ENCODE results near the gene NDUFAF8. TPM values are rescaled to one million over a fixed set of nuclear protein-coding genes. Genes with fewer than 3 reads are reported as not detected.
A peak's percentile ranks its signal among the peaks of the same experiment; 100 is the strongest.

The NDUFAF8 gene, protein sequence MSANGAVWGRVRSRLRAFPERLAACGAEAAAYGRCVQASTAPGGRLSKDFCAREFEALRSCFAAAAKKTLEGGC
- 15.7 TPM for total RNA-seq

DNA sequence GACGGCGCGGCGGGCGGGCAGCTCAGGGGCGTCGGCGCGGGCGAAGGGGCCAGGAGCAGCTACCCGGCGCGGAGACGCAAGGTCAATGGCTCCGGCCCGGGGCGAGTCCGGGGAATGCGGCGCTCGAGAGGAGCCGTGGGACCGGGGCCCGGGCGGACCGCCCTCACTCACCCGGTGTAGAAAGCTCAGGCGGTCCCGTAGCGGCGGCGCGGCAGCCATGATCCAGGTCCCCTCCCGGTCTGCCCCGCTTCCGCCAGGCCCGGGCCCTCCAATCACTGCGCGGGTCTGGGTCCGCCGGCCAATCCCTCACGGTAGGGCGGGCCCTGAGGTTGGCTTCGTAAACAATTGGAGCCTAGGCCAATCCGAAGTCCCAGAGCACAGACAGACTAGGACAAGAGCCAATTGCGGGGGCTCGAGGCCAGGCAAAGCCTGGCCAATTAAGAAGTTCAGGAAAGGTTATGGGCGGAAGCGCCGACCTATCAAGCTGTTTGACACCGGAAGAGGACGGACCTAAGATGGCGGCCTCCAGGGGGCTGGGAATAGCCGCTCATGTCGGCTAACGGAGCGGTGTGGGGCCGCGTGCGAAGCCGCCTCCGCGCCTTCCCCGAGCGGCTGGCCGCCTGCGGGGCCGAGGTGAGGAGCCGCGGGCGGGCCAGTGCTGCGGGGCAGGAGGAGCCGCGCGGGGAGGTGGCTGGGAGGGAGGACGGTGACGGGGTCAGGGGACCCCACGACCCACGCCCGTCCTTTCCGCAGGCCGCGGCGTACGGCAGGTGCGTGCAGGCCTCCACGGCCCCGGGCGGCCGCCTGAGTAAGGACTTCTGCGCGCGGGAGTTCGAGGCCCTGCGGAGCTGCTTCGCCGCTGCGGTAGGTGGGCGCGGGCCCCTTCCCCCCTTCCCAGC lies at the start of gene NDUFAF8, which contains the start of gene TEPSIN:
Gene NDUFAF8, plus strand, starts transcription at position 504 of the 899 bp plus-strand sequence. Its CDS starts 46 bp downstream, at position 550.
Gene TEPSIN, minus strand, starts transcription at position 241 of the 899 bp plus-strand sequence. Its CDS starts 22 bp downstream, at position 219.
- Histone ChIP-seq H3K27ac (ENCODE audit: low read depth, low read length) (peak within 1 kb of the TSS; percentile 65), H3K9me3 (ENCODE audit: control insufficient read depth in 3 of 3, low read length in 3 of 3) (no peaks in the 10 kb centered on the region), H3K36me3 (ENCODE audit: control insufficient read depth in 3 of 3, insufficient read depth in 3 of 3, low read length in 3 of 3) (peaks cover 5 to 12% (median 10%) of the 10 kb centered on the region in 3 donors), H3K4me1 (ENCODE audit: control insufficient read depth in 3 of 3, insufficient read depth in 3 of 3, low read length in 3 of 3) (peaks cover 21 to 34% (median 28%) of the 10 kb centered on the region in 3 donors), H3K9ac (ENCODE audit: low read depth in 1 of 3, low read length in 3 of 3) (peak within 1 kb of the TSS; percentile 85 to 93 (median 92)), H3K27me3 (ENCODE audit: control insufficient read depth in 3 of 3, insufficient read depth in 3 of 3, low read length in 3 of 3) (no peaks in the 10 kb centered on the region), H3K4me3 (ENCODE audit: low read length in 3 of 3) (peak within 1 kb of the TSS; percentile 89 to 95 (median 91))

DNA sequence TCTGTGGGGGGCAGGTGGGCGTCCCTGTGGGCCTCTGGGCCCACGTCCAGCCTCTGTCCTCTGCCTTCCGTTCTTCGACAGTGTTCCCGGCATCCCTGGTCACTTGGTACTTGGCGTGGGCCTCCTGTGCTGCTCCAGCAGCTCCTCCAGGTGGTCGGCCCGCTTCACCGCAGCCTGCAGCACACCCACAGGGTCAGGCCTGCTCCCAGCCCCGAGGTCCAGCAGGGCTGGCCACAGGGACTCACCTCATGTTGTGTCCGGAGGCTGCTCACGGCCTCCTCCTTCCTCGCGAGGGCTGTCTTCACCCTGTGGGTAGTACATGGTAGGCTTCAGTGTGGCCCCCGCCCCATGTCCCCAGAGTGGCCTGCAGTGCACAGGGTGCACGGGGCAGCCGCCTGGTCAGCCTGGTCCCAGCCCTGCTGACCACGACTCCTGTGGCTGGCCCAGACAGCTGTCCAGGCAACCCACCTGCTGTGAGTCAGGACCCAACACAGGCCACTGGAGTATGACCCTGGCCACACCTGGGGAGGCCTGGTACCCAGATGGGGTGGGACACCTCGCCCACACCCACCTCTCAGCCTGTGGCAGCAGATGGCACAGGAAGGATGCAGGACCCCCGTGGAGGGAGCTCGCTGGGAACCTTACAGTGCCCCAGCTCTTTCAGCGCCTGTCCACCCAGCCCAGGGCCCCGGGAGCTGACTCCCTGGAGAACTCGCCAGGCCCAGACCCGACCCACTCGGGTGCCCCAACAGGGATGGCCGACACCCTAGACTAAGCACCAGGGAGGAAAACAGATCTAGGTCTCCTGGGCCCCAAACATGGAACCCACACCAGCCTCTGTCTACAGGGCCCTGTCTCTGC lies 49.2 kb upstream of the NDUFAF8 start:
- peaks cover 0 to 4% (median 2%) of the 10 kb centered on the region in 3 donors for H3K36me3 ChIP-seq (ENCODE audit: control insufficient read depth in 3 of 3, insufficient read depth in 3 of 3, low read length in 3 of 3)
- no peaks in the 10 kb centered on the region for H3K9me3 ChIP-seq (ENCODE audit: control insufficient read depth in 3 of 3, low read length in 3 of 3)
- no peaks in the 10 kb centered on the region for H3K27me3 ChIP-seq (ENCODE audit: control insufficient read depth in 3 of 3, insufficient read depth in 3 of 3, low read length in 3 of 3)
- no peak overlapping the region for H3K4me3 ChIP-seq (ENCODE audit: low read length in 3 of 3)
- H3K27ac ChIP-seq (ENCODE audit: low read depth, low read length) = no peak overlapping the region
- H3K4me1 ChIP-seq (ENCODE audit: control insufficient read depth in 3 of 3, insufficient read depth in 3 of 3, low read length in 3 of 3) = no peaks in the 10 kb centered on the region
- no peak overlapping the region for H3K9ac ChIP-seq (ENCODE audit: low read depth in 1 of 3, low read length in 3 of 3)

DNA sequence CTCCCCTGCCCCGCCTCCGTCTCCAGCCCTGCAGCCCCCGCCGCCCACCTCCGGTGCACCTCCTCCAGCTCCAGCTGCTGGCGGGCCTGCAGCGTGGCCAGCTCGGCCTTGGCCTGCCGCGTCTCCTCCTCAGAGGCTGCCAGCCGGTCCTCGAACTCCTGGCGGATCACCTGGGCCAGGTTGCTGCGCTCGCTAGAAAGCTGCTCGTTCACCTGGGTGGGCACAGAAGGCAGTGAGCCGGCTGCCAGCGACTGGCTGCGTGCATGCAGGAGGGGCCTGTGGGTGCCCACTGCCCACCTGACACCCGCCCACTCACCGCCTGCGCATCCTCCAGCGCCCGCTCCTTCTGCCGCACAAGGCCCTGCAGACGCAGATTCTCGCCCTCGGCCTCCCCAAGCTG lies 48.5 kb upstream of the NDUFAF8 start:
- H3K9ac ChIP-seq (ENCODE audit: low read depth in 1 of 3, low read length in 3 of 3) = no peak overlapping the region
- H3K4me1 ChIP-seq (ENCODE audit: control insufficient read depth in 3 of 3, insufficient read depth in 3 of 3, low read length in 3 of 3) = no peaks in the 10 kb centered on the region
- H3K9me3 ChIP-seq (ENCODE audit: control insufficient read depth in 3 of 3, low read length in 3 of 3) = no peaks in the 10 kb centered on the region
- no peak overlapping the region for H3K27ac ChIP-seq (ENCODE audit: low read depth, low read length)
- no peaks in the 10 kb centered on the region for H3K27me3 ChIP-seq (ENCODE audit: control insufficient read depth in 3 of 3, insufficient read depth in 3 of 3, low read length in 3 of 3)
- H3K36me3 ChIP-seq (ENCODE audit: control insufficient read depth in 3 of 3, insufficient read depth in 3 of 3, low read length in 3 of 3) = peaks cover 0 to 4% (median 2%) of the 10 kb centered on the region in 3 donors
- no peak overlapping the region for H3K4me3 ChIP-seq (ENCODE audit: low read length in 3 of 3)

DNA sequence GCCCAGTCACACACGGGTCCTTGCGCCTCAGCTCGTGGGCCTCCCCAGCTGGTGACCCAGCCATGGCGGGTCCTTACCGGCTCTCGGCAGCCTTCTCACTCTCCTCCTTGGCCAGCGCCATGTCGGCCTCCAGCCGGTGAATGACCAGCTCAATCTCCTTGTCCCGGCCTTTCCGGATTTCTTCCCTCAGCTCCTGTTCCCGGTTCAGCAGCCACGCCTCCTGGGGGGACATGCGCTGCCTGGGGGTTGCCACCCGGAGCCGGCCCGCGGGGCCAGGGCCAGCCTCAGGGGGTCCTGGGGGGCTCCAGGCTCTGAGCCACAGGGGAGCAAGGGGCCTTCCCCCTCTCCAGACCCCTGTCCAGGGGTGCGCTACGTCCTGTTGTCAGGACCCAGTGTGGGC lies 48.0 kb upstream of the NDUFAF8 start:
- Histone ChIP-seq H3K9me3 (ENCODE audit: control insufficient read depth in 3 of 3, low read length in 3 of 3) (no peaks in the 10 kb centered on the region), H3K27ac (ENCODE audit: low read depth, low read length) (no peak overlapping the region), H3K9ac (ENCODE audit: low read depth in 1 of 3, low read length in 3 of 3) (no peak overlapping the region), H3K4me3 (ENCODE audit: low read length in 3 of 3) (no peak overlapping the region), H3K27me3 (ENCODE audit: control insufficient read depth in 3 of 3, insufficient read depth in 3 of 3, low read length in 3 of 3) (no peaks in the 10 kb centered on the region), H3K36me3 (ENCODE audit: control insufficient read depth in 3 of 3, insufficient read depth in 3 of 3, low read length in 3 of 3) (peaks cover 0 to 4% (median 2%) of the 10 kb centered on the region in 3 donors), H3K4me1 (ENCODE audit: control insufficient read depth in 3 of 3, insufficient read depth in 3 of 3, low read length in 3 of 3) (no peaks in the 10 kb centered on the region)

DNA sequence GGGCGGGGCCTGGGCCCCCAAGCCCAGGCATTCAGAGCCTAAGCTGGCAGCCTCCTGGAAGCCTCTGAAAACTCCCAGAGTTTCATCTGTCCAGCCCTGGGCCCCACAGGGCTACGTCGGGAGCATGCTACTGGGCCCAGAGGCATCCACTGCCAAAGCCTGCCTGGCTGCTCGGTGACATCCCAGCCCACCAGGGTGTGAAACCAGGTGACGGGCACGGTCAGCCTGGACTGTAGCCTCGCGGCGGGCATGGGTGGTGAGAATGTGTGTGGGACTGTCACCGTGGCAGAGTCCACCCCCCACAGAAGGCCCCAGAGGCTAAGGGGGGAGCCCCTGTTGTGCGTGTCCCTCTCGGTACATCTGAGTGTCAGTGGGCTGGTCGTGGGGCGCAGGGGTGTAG lies 47.5 kb upstream of the NDUFAF8 start:
- Histone ChIP-seq H3K4me3 (ENCODE audit: low read length in 3 of 3) (no peak overlapping the region), H3K36me3 (ENCODE audit: control insufficient read depth in 3 of 3, insufficient read depth in 3 of 3, low read length in 3 of 3) (peaks cover 0 to 4% (median 2%) of the 10 kb centered on the region in 3 donors)

DNA sequence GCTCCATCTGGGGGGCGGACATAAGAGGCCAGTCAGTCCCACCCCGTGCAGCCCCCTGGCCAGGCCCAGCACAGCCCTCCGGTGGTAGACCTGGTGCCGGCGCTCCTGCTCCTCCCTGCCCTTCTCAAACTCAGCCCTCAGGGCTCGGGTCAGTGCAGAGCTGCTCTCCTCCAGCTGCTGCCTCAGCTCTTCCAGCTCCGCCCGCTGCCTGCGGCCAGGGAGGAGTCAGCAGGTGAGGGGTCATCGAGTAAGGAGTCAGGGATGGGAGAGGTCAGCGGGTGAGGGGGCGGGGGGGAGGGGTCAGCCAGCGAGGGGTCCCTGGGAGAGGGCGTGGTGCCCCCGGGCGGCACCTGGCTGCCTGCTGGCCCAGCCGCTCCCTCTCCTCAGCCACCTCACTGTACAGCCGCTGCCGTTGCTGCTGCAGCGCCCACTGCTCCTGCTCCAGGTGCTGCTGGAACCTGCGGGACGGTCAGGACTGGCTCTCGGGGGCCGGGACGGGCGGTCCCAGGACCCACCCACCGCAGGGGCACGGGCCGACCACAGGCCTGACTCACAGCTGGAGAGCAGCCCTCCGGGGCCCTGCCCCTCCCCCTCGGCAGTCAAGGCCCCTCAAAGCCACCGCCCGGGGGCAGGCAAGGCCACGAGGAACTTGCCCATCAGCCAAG lies 46.6 kb upstream of the NDUFAF8 start:
- Histone ChIP-seq H3K36me3 (ENCODE audit: control insufficient read depth in 3 of 3, insufficient read depth in 3 of 3, low read length in 3 of 3) (peaks cover 0 to 4% (median 2%) of the 10 kb centered on the region in 3 donors), H3K9me3 (ENCODE audit: control insufficient read depth in 3 of 3, low read length in 3 of 3) (no peaks in the 10 kb centered on the region), H3K9ac (ENCODE audit: low read depth in 1 of 3, low read length in 3 of 3) (no peak overlapping the region), H3K27ac (ENCODE audit: low read depth, low read length) (no peak overlapping the region), H3K4me1 (ENCODE audit: control insufficient read depth in 3 of 3, insufficient read depth in 3 of 3, low read length in 3 of 3) (peaks cover 0 to 3% (median 0%) of the 10 kb centered on the region in 3 donors), H3K4me3 (ENCODE audit: low read length in 3 of 3) (no peak overlapping the region), H3K27me3 (ENCODE audit: control insufficient read depth in 3 of 3, insufficient read depth in 3 of 3, low read length in 3 of 3) (no peaks in the 10 kb centered on the region)

More for the DNA sequence above, 47.5 kb upstream of the NDUFAF8 start:
- Histone ChIP-seq H3K9ac (ENCODE audit: low read depth in 1 of 3, low read length in 3 of 3) (no peak overlapping the region), H3K27me3 (ENCODE audit: control insufficient read depth in 3 of 3, insufficient read depth in 3 of 3, low read length in 3 of 3) (no peaks in the 10 kb centered on the region), H3K4me1 (ENCODE audit: control insufficient read depth in 3 of 3, insufficient read depth in 3 of 3, low read length in 3 of 3) (peaks cover 0 to 1% (median 0%) of the 10 kb centered on the region in 3 donors), H3K9me3 (ENCODE audit: control insufficient read depth in 3 of 3, low read length in 3 of 3) (no peaks in the 10 kb centered on the region), H3K27ac (ENCODE audit: low read depth, low read length) (no peak overlapping the region)

DNA sequence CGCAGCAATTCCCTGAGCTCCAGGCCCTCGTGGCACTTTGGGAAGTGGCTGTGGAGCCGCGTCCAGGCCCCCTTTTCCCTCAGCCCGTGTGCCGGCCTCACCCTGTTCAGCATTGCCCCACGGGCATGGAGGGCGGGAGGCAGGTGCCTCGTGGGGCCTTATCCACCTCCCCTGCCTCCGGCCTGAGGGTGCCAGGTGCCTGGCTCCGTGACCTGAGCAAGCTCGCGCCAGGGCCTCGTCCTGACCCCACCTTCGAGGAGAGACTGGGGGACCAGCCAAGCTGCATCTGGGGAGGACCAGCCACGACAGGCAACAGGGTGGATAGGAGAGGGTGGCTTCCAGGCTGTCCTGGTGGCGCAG lies 46.1 kb upstream of the NDUFAF8 start:
- Histone ChIP-seq H3K4me3 (ENCODE audit: low read length in 3 of 3) (no peak overlapping the region), H3K36me3 (ENCODE audit: control insufficient read depth in 3 of 3, insufficient read depth in 3 of 3, low read length in 3 of 3) (peaks cover 0 to 8% (median 2%) of the 10 kb centered on the region in 3 donors), H3K27me3 (ENCODE audit: control insufficient read depth in 3 of 3, insufficient read depth in 3 of 3, low read length in 3 of 3) (no peaks in the 10 kb centered on the region), H3K9me3 (ENCODE audit: control insufficient read depth in 3 of 3, low read length in 3 of 3) (no peaks in the 10 kb centered on the region), H3K4me1 (ENCODE audit: control insufficient read depth in 3 of 3, insufficient read depth in 3 of 3, low read length in 3 of 3) (peaks cover 0 to 3% (median 0%) of the 10 kb centered on the region in 3 donors), H3K27ac (ENCODE audit: low read depth, low read length) (no peak overlapping the region), H3K9ac (ENCODE audit: low read depth in 1 of 3, low read length in 3 of 3) (no peak overlapping the region)

DNA sequence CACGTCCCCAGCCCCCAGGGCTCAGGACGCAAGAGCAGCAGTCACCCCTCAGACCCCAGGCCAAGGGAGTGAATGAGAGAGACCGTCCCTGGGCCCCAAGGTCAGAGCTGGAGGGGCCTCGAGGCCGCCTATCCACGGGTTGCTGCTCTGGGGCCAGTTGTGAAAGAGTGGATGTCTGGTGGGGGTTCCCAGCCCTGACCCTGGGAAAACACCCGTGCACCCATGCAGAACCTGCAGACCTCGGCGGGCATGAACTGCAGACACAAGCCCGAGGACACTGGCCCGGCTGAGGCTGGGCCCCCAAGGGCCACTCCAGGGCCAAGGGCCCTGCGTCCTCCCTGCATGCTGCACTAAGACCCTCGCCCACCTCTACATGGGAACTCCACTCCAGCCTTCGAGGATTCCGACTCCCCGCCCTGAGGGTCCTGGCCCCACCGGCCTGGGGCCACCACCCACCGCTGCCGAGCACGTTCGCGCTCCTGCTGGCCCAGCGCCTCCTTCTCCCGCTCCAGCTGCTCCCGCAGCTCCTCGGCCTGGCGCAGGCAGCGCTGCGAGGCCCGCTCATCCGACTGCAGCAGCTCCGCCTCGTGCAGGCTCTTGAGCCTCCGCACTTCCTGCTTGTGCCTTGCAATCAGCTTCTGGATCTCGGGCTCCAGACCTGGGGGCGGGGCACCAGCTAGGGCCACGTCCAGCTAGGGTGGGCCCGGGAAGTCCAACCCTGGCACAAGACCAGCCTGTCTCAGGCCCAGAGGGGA lies 45.5 kb upstream of the NDUFAF8 start:
- Histone ChIP-seq H3K4me1 (ENCODE audit: control insufficient read depth in 3 of 3, insufficient read depth in 3 of 3, low read length in 3 of 3) (peaks cover 0 to 3% (median 0%) of the 10 kb centered on the region in 3 donors), H3K9ac (ENCODE audit: low read depth in 1 of 3, low read length in 3 of 3) (no peak overlapping the region), H3K36me3 (ENCODE audit: control insufficient read depth in 3 of 3, insufficient read depth in 3 of 3, low read length in 3 of 3) (peaks cover 0 to 8% (median 2%) of the 10 kb centered on the region in 3 donors), H3K27me3 (ENCODE audit: control insufficient read depth in 3 of 3, insufficient read depth in 3 of 3, low read length in 3 of 3) (no peaks in the 10 kb centered on the region), H3K9me3 (ENCODE audit: control insufficient read depth in 3 of 3, low read length in 3 of 3) (no peaks in the 10 kb centered on the region), H3K4me3 (ENCODE audit: low read length in 3 of 3) (no peak overlapping the region), H3K27ac (ENCODE audit: low read depth, low read length) (no peak overlapping the region)
